ENCODE results near the gene EID3. TPM values are rescaled to one million over a fixed set of nuclear protein-coding genes. Genes with fewer than 3 reads are reported as not detected.
"Not testable (repeated sequence)": the region's sequence is repeated elsewhere in the genome, so short reads cannot be mapped to it uniquely, and the experiment has no call there.

Gene EID3
- total and polyA plus RNA-seq, 4 donors = 0.17 to 6.4 (median 1.2) TPM

DNA sequence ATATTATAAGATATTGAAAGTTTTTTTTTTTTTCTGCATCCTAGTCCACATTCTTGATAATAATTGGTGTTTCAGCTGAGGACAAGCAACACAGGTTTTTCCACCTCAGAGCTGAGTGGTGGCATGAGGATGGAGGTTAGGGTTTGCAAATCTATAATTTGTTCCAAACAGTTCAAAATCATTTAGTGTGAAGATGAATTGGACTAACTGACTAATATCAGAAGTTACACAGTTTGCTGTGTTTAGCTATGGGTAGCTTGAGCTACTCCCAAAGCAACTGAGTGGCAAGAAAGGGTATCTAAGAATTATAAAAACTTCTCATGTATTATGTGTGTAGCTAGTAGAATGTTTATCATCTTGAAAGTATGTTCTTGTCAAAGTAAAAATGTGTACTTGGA, 17.1 kb downstream of the EID3 start:
- no peaks in the 10 kb centered on the region for H3K9me3 ChIP-seq (ENCODE audit: control insufficient read depth in 4 of 4, low read length in 3 of 4)
- TF ChIP-seq HNF4A (conservative IDR thresholded peaks at IDR 0.05) (no peak), FOXA1 (IDR thresholded peaks at IDR 0.05) (no peak), TAF1 (conservative IDR thresholded peaks at IDR 0.05) (no peak), NR2F2 (IDR thresholded peaks at IDR 0.05) (no peak)
- TF ChIP-seq, protein P1, sequence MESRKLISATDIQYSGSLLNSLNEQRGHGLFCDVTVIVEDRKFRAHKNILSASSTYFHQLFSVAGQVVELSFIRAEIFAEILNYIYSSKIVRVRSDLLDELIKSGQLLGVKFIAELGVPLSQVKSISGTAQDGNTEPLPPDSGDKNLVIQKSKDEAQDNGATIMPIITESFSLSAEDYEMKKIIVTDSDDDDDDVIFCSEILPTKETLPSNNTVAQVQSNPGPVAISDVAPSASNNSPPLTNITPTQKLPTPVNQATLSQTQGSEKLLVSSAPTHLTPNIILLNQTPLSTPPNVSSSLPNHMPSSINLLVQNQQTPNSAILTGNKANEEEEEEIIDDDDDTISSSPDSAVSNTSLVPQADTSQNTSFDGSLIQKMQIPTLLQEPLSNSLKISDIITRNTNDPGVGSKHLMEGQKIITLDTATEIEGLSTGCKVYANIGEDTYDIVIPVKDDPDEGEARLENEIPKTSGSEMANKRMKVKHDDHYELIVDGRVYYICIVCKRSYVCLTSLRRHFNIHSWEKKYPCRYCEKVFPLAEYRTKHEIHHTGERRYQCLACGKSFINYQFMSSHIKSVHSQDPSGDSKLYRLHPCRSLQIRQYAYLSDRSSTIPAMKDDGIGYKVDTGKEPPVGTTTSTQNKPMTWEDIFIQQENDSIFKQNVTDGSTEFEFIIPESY (IDR thresholded peaks at IDR 0.05) = no peak
- H3K27ac ChIP-seq (ENCODE audit: low read depth in 1 of 2, low read length in 2 of 2) = no peak overlapping the region
- no peak for DNase-seq (ENCODE audit: low spot score)
- H3K27me3 ChIP-seq (ENCODE audit: control insufficient read depth in 4 of 4, insufficient read depth in 4 of 4, low read length in 3 of 4) = no peaks in the 10 kb centered on the region
- H3K36me3 ChIP-seq (ENCODE audit: control insufficient read depth in 4 of 4, insufficient read depth in 3 of 4, low read depth in 1 of 4, low read length in 3 of 4) = peaks cover 9 to 59% (median 44%) of the 10 kb centered on the region in 4 donors
- H3K4me3 ChIP-seq (ENCODE audit: low read depth in 1 of 3, low read length in 3 of 3) = no peak overlapping the region
- H3K4me1 ChIP-seq (ENCODE audit: control insufficient read depth in 4 of 4, insufficient read depth in 4 of 4, low read length in 3 of 4) = no peaks in the 10 kb centered on the region
- no peak overlapping the region for H3K9ac ChIP-seq (ENCODE audit: low read depth in 1 of 2, low read length in 2 of 2)

- no peak for DNase-seq (ENCODE audit: low spot score)
- Histone ChIP-seq H3K36me3 (ENCODE audit: control insufficient read depth in 4 of 4, insufficient read depth in 3 of 4, low read depth in 1 of 4, low read length in 3 of 4) (peaks cover 15 to 61% (median 39%) of the 10 kb centered on the region in 4 donors), H3K4me1 (ENCODE audit: control insufficient read depth in 4 of 4, insufficient read depth in 4 of 4, low read length in 3 of 4) (peaks cover 0 to 2% (median 0%) of the 10 kb centered on the region in 4 donors), H3K4me3 (ENCODE audit: low read depth in 1 of 3, low read length in 3 of 3) (no peak overlapping the region), H3K9ac (ENCODE audit: low read depth in 1 of 2, low read length in 2 of 2) (no peak overlapping the region), H3K27ac (ENCODE audit: low read depth in 1 of 2, low read length in 2 of 2) (no peak overlapping the region), H3K27me3 (ENCODE audit: control insufficient read depth in 4 of 4, insufficient read depth in 4 of 4, low read length in 3 of 4) (no peaks in the 10 kb centered on the region), H3K9me3 (ENCODE audit: control insufficient read depth in 4 of 4, low read length in 3 of 4) (no peaks in the 10 kb centered on the region)
- 99% methylated on average over 1 of the region's 1 CpG for WGBS
- no peak for TF ChIP-seq EGR1 (IDR thresholded peaks at IDR 0.05; ENCODE audit: low read depth in 2 of 2)
Measured at GRCh38 chr12:104321949-104322348, 18.4 kb downstream of the EID3 start.

- peaks cover 15 to 60% (median 42%) of the 10 kb centered on the region in 4 donors for H3K36me3 ChIP-seq (ENCODE audit: control insufficient read depth in 4 of 4, insufficient read depth in 3 of 4, low read depth in 1 of 4, low read length in 3 of 4)
Measured at GRCh38 chr12:104322533-104322932, 19.0 kb downstream of the EID3 start.

DNA sequence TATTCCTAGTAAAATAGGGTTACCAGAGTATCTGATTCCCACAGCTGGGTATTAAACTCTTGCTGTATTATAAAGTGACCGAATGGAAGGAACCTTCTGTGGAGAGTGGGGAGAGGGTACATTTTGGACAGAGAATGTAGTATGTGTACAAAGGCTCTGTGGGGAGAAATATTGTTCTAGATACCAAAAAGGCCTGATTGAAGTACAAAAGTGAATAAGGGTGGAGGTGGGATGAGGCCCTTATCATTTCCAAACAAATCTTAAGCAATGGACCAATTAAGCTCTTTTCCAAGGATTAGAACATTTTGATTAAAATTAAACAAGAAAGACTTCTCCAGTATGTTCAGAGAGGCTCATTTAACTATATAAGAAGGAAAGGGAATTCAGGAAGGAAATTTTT, 20.4 kb downstream of the EID3 start:
- Histone ChIP-seq H3K27ac (ENCODE audit: low read depth in 1 of 2, low read length in 2 of 2) (no peak overlapping the region), H3K4me1 (ENCODE audit: control insufficient read depth in 4 of 4, insufficient read depth in 4 of 4, low read length in 3 of 4) (peaks cover 0 to 2% (median 0%) of the 10 kb centered on the region in 4 donors), H3K36me3 (ENCODE audit: control insufficient read depth in 4 of 4, insufficient read depth in 3 of 4, low read depth in 1 of 4, low read length in 3 of 4) (peaks cover 18 to 59% (median 40%) of the 10 kb centered on the region in 4 donors)
- TF ChIP-seq, protein P2, sequence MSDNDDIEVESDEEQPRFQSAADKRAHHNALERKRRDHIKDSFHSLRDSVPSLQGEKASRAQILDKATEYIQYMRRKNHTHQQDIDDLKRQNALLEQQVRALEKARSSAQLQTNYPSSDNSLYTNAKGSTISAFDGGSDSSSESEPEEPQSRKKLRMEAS (IDR thresholded peaks at IDR 0.05) = no peak
- TF ChIP-seq SP1 (IDR thresholded peaks at IDR 0.05) = no peak
- no peak for TF ChIP-seq RAD21 (IDR thresholded peaks at IDR 0.05)
- no peak for TF ChIP-seq EGR1 (IDR thresholded peaks at IDR 0.05; ENCODE audit: low read depth in 2 of 2)
- TF ChIP-seq CTCF (IDR thresholded peaks at IDR 0.05; ENCODE audit: low read depth, low read length, missing input control) = no peak
- TF ChIP-seq HNF4G (IDR thresholded peaks at IDR 0.05) = no peak
- TF ChIP-seq, protein P3, sequence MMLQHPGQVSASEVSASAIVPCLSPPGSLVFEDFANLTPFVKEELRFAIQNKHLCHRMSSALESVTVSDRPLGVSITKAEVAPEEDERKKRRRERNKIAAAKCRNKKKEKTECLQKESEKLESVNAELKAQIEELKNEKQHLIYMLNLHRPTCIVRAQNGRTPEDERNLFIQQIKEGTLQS (IDR thresholded peaks at IDR 0.05) = no peak
- TF ChIP-seq RXRA (IDR thresholded peaks at IDR 0.05) = no peak
- TF ChIP-seq, protein P1 (IDR thresholded peaks at IDR 0.05) = no peak
- no peak for TF ChIP-seq HNF4A (conservative IDR thresholded peaks at IDR 0.05)
- TF ChIP-seq, protein P4, sequence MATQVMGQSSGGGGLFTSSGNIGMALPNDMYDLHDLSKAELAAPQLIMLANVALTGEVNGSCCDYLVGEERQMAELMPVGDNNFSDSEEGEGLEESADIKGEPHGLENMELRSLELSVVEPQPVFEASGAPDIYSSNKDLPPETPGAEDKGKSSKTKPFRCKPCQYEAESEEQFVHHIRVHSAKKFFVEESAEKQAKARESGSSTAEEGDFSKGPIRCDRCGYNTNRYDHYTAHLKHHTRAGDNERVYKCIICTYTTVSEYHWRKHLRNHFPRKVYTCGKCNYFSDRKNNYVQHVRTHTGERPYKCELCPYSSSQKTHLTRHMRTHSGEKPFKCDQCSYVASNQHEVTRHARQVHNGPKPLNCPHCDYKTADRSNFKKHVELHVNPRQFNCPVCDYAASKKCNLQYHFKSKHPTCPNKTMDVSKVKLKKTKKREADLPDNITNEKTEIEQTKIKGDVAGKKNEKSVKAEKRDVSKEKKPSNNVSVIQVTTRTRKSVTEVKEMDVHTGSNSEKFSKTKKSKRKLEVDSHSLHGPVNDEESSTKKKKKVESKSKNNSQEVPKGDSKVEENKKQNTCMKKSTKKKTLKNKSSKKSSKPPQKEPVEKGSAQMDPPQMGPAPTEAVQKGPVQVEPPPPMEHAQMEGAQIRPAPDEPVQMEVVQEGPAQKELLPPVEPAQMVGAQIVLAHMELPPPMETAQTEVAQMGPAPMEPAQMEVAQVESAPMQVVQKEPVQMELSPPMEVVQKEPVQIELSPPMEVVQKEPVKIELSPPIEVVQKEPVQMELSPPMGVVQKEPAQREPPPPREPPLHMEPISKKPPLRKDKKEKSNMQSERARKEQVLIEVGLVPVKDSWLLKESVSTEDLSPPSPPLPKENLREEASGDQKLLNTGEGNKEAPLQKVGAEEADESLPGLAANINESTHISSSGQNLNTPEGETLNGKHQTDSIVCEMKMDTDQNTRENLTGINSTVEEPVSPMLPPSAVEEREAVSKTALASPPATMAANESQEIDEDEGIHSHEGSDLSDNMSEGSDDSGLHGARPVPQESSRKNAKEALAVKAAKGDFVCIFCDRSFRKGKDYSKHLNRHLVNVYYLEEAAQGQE (IDR thresholded peaks at IDR 0.05) = no peak

More at GRCh38 chr12:104322533-104322932, 19.0 kb downstream of the EID3 start:
- not testable (repeated sequence) for H3K4me3 ChIP-seq (ENCODE audit: low read depth in 1 of 3, low read length in 3 of 3); H3K9ac ChIP-seq (ENCODE audit: low read depth in 1 of 2, low read length in 2 of 2); H3K27ac ChIP-seq (ENCODE audit: low read depth in 1 of 2, low read length in 2 of 2); H3K27me3 ChIP-seq (ENCODE audit: control insufficient read depth in 4 of 4, insufficient read depth in 4 of 4, low read length in 3 of 4); DNase-seq (ENCODE audit: low spot score); H3K9me3 ChIP-seq (ENCODE audit: control insufficient read depth in 4 of 4, low read length in 3 of 4); H3K4me1 ChIP-seq (ENCODE audit: control insufficient read depth in 4 of 4, insufficient read depth in 4 of 4, low read length in 3 of 4)
- WGBS = 98% methylated on average over 2 of the region's 2 CpGs

More for the DNA sequence above, 20.4 kb downstream of the EID3 start:
- no peaks in the 10 kb centered on the region for H3K9me3 ChIP-seq (ENCODE audit: control insufficient read depth in 4 of 4, low read length in 3 of 4)
- no peak overlapping the region for H3K9ac ChIP-seq (ENCODE audit: low read depth in 1 of 2, low read length in 2 of 2)
- no peaks in the 10 kb centered on the region for H3K27me3 ChIP-seq (ENCODE audit: control insufficient read depth in 4 of 4, insufficient read depth in 4 of 4, low read length in 3 of 4)
- no peak overlapping the region for H3K4me3 ChIP-seq (ENCODE audit: low read depth in 1 of 3, low read length in 3 of 3)
- no peak for DNase-seq (ENCODE audit: low spot score)
- WGBS = 97% methylated on average over 1 of the region's 1 CpG

All from liver (tissue), 9 donors.